ENCODE measurements around the gene MARK3.

MARK3 gene

GRCh38 chr14:103380719-103381377 lies 4.4 kb upstream of the MARK3 start:
- H3K27me3 Mint-ChIP-seq = peaks cover 5% of the 10 kb centered on the region
- H3K4me1 Mint-ChIP-seq (ENCODE audit: low read depth) = peaks cover 20% of the 10 kb centered on the region
- H3K36me3 Mint-ChIP-seq (ENCODE audit: low read depth) = no peaks in the 10 kb centered on the region
- no peak overlapping the region for H3K27ac Mint-ChIP-seq
- H3K9me3 Mint-ChIP-seq = no peaks in the 10 kb centered on the region
- no peak overlapping the region for H3K4me3 Mint-ChIP-seq

- Mint-ChIP-seq H3K4me1 (ENCODE audit: low read depth) (peaks cover 25% of the 10 kb centered on the region), H3K27ac (no peak overlapping the region), H3K4me3 (no peak overlapping the region), H3K9me3 (no peaks in the 10 kb centered on the region), H3K27me3 (peaks cover 5% of the 10 kb centered on the region), H3K36me3 (ENCODE audit: low read depth) (no peaks in the 10 kb centered on the region)
Measured at GRCh38 chr14:103382376-103382775, 2.8 kb upstream of the MARK3 start.

GRCh38 chr14:103384450-103385151 lies 614 bp upstream of the MARK3 start:
- H3K9me3 Mint-ChIP-seq = no peaks in the 10 kb centered on the region

GRCh38 chr14:103385929-103386712 lies 906 bp downstream of the MARK3 start:
- Mint-ChIP-seq H3K4me1 (ENCODE audit: low read depth) (peaks cover 57% of the 10 kb centered on the region), H3K27me3 (no peaks in the 10 kb centered on the region), H3K4me3 (peak overlapping the region; percentile 98), H3K27ac (peak overlapping the region; percentile 94), H3K36me3 (ENCODE audit: low read depth) (peaks cover 5% of the 10 kb centered on the region), H3K9me3 (no peaks in the 10 kb centered on the region)

More at GRCh38 chr14:103384450-103385151, 614 bp upstream of the MARK3 start:
- Mint-ChIP-seq H3K4me1 (ENCODE audit: low read depth) (peaks cover 46% of the 10 kb centered on the region), H3K27ac (peak overlapping the region; percentile 82), H3K36me3 (ENCODE audit: low read depth) (peaks cover 5% of the 10 kb centered on the region), H3K4me3 (peak overlapping the region; percentile 98), H3K27me3 (peaks cover 5% of the 10 kb centered on the region)

GRCh38 chr14:103386713-103387329 lies 1.6 kb downstream of the MARK3 start:
- Mint-ChIP-seq H3K4me1 (ENCODE audit: low read depth) (peaks cover 57% of the 10 kb centered on the region), H3K27me3 (no peaks in the 10 kb centered on the region), H3K4me3 (peak overlapping the region; percentile 98), H3K9me3 (no peaks in the 10 kb centered on the region), H3K36me3 (ENCODE audit: low read depth) (peaks cover 5% of the 10 kb centered on the region), H3K27ac (peak overlapping the region; percentile 94)

- peaks cover 57% of the 10 kb centered on the region for H3K4me1 Mint-ChIP-seq (ENCODE audit: low read depth)
- H3K27ac Mint-ChIP-seq = peak overlapping the region; percentile 65
- peak overlapping the region; percentile 98 for H3K4me3 Mint-ChIP-seq
Measured at GRCh38 chr14:103388664-103389063, 3.4 kb downstream of the MARK3 start.

GRCh38 chr14:103390605-103391004 lies 5.4 kb downstream of the MARK3 start:
- peaks cover 67% of the 10 kb centered on the region for H3K4me1 Mint-ChIP-seq (ENCODE audit: low read depth)
- no peak overlapping the region for H3K4me3 Mint-ChIP-seq
- H3K27ac Mint-ChIP-seq = peak overlapping the region; percentile 12
- no peaks in the 10 kb centered on the region for H3K27me3 Mint-ChIP-seq
- H3K9me3 Mint-ChIP-seq = no peaks in the 10 kb centered on the region
- peaks cover 5% of the 10 kb centered on the region for H3K36me3 Mint-ChIP-seq (ENCODE audit: low read depth)

More at GRCh38 chr14:103388664-103389063, 3.4 kb downstream of the MARK3 start:
- H3K36me3 Mint-ChIP-seq (ENCODE audit: low read depth) = peaks cover 5% of the 10 kb centered on the region
- H3K9me3 Mint-ChIP-seq = no peaks in the 10 kb centered on the region
- no peaks in the 10 kb centered on the region for H3K27me3 Mint-ChIP-seq

- no peak overlapping the region for H3K4me3 Mint-ChIP-seq
- peaks cover 5% of the 10 kb centered on the region for H3K36me3 Mint-ChIP-seq (ENCODE audit: low read depth)
- H3K27ac Mint-ChIP-seq = no peak overlapping the region
Measured at GRCh38 chr14:103391048-103391447, 5.8 kb downstream of the MARK3 start.

GRCh38 chr14:103392106-103392505 lies 6.9 kb downstream of the MARK3 start:
- no peaks in the 10 kb centered on the region for H3K9me3 Mint-ChIP-seq
- no peak overlapping the region for H3K27ac Mint-ChIP-seq
- H3K36me3 Mint-ChIP-seq (ENCODE audit: low read depth) = peaks cover 5% of the 10 kb centered on the region
- H3K4me1 Mint-ChIP-seq (ENCODE audit: low read depth) = peaks cover 79% of the 10 kb centered on the region
- no peaks in the 10 kb centered on the region for H3K27me3 Mint-ChIP-seq
- H3K4me3 Mint-ChIP-seq = no peak overlapping the region

More at GRCh38 chr14:103391048-103391447, 5.8 kb downstream of the MARK3 start:
- no peaks in the 10 kb centered on the region for H3K9me3 Mint-ChIP-seq
- H3K27me3 Mint-ChIP-seq = no peaks in the 10 kb centered on the region
- H3K4me1 Mint-ChIP-seq (ENCODE audit: low read depth) = peaks cover 72% of the 10 kb centered on the region

- Mint-ChIP-seq H3K9me3 (no peaks in the 10 kb centered on the region), H3K4me1 (ENCODE audit: low read depth) (peaks cover 78% of the 10 kb centered on the region), H3K27ac (no peak overlapping the region), H3K4me3 (no peak overlapping the region), H3K36me3 (ENCODE audit: low read depth) (peaks cover 5% of the 10 kb centered on the region), H3K27me3 (no peaks in the 10 kb centered on the region)
Measured at GRCh38 chr14:103392572-103392971, 7.4 kb downstream of the MARK3 start.

- Mint-ChIP-seq H3K4me3 (no peak overlapping the region), H3K27me3 (no peaks in the 10 kb centered on the region), H3K36me3 (ENCODE audit: low read depth) (peaks cover 10% of the 10 kb centered on the region), H3K4me1 (ENCODE audit: low read depth) (peaks cover 78% of the 10 kb centered on the region), H3K27ac (no peak overlapping the region), H3K9me3 (no peaks in the 10 kb centered on the region)
Measured at GRCh38 chr14:103393070-103393469, 7.9 kb downstream of the MARK3 start.

- H3K4me1 Mint-ChIP-seq (ENCODE audit: low read depth) = peaks cover 79% of the 10 kb centered on the region
- peaks cover 11% of the 10 kb centered on the region for H3K36me3 Mint-ChIP-seq (ENCODE audit: low read depth)
- H3K4me3 Mint-ChIP-seq = peak overlapping the region; percentile 20
- no peaks in the 10 kb centered on the region for H3K27me3 Mint-ChIP-seq
- H3K27ac Mint-ChIP-seq = peak overlapping the region; percentile 45
- no peaks in the 10 kb centered on the region for H3K9me3 Mint-ChIP-seq
Measured at GRCh38 chr14:103393676-103394626, 8.7 kb downstream of the MARK3 start.

GRCh38 chr14:103395244-103395643 lies 10.0 kb downstream of the MARK3 start:
- Mint-ChIP-seq H3K9me3 (no peaks in the 10 kb centered on the region), H3K27ac (no peak overlapping the region), H3K27me3 (no peaks in the 10 kb centered on the region), H3K36me3 (ENCODE audit: low read depth) (peaks cover 12% of the 10 kb centered on the region), H3K4me3 (no peak overlapping the region), H3K4me1 (ENCODE audit: low read depth) (peaks cover 80% of the 10 kb centered on the region)

- Mint-ChIP-seq H3K4me1 (ENCODE audit: low read depth) (peaks cover 83% of the 10 kb centered on the region), H3K9me3 (no peaks in the 10 kb centered on the region), H3K27ac (no peak overlapping the region), H3K4me3 (no peak overlapping the region), H3K36me3 (ENCODE audit: low read depth) (peaks cover 12% of the 10 kb centered on the region), H3K27me3 (no peaks in the 10 kb centered on the region)
Measured at GRCh38 chr14:103396463-103396862, 11.2 kb downstream of the MARK3 start.
